Activated CD8-positive, alpha-beta memory T cell treated with anti-CD3 and anti-CD28 coated beads, Interleukin-2, amount 50 U/mL, for 48 hours (primary cell): ENCODE results near the gene FUNDC2.

ENCODE experiments used
- DNase-seq: peaks from one replicate; pipeline ENCODE4 v3.0.0-alpha.2; 2020

The FUNDC2 gene

GRCh38 chrX:155070975-155071693, 44.5 kb downstream of the FUNDC2 start, which contains the start of the genes BRCC3, CMC4 and MTCP1:
Gene BRCC3, plus strand, starts transcription at chrX:155071508. Its CDS starts 20 bp downstream, at chrX:155071528.
Gene CMC4, minus strand, starts transcription at chrX:155071136. Its CDS starts 7,113 bp downstream, at chrX:155064023.
Gene MTCP1, minus strand, starts transcription at chrX:155071136. Its CDS starts 5,126 bp downstream, at chrX:155066010.
- DNase-seq: peak; percentile 86

DNA sequence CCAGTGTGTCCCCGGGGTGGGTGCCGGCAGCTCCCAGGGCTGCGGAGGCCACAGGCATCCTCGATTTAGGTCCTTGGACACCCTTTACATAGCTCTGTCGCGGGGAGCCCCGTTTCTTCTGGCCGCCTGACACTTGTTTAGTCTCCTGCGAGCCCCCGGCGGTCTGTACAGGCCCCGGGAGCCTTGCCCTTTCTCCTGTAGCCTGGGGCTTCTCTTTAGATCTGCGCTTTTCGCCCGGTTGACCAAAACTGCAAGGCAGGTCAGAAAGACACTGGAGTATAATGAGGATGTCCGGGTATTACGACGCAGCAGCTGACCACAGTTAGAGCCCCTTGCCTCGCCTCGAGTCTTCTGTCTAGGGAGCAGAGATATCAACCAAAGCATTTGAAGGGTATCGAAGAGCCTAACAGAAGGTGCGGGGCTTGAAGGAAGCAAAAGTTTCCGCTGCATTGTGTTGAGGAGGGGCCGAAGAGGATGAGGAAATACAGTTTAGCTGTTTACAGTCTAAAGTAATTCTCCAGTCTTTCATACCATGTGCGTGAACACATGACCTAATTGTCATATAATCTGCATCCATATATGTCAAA, 45.1 kb downstream of the FUNDC2 start:
- no peak for DNase-seq

GRCh38 chrX:155086202-155086840, 59.7 kb downstream of the FUNDC2 start:
- peak; percentile 70 for DNase-seq

DNA sequence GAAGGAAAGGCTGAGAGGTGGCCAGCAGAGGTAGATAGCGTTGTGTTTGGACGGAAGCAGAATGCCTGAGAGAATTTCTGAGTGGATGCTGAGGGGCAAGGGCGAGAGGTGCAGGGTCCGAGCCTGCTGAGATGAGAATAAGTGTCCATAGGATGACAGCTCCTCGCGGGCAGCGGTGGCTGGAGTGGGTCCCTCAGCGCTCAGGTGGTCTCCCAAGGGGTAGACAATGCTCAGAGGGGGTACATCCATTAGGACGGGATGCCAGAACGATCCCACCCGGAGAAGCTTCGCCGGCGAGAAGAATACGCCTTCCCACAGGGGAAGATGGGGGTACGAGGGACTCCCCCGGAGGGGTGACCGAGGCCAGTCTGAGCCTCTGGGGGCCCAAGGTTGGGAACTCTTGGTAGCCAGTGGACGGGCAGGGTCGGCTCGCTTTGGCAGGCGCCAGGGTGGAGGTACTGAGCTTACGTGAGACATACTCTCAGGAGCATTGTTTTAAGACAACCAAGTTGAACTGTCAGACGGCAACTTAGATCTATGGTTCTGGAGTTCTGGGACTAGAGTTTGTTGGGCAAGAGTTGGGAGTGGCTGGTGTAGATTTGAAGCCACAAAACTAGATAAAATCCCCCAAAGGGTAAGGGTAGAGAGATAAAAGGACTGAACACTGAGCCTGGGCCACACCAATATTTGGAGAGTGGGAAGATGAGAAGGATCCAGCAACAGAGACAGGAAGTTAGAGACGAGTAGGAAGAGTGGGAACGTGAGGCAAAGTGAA, 60.5 kb downstream of the FUNDC2 start:
- DNase-seq: no peak

DNA sequence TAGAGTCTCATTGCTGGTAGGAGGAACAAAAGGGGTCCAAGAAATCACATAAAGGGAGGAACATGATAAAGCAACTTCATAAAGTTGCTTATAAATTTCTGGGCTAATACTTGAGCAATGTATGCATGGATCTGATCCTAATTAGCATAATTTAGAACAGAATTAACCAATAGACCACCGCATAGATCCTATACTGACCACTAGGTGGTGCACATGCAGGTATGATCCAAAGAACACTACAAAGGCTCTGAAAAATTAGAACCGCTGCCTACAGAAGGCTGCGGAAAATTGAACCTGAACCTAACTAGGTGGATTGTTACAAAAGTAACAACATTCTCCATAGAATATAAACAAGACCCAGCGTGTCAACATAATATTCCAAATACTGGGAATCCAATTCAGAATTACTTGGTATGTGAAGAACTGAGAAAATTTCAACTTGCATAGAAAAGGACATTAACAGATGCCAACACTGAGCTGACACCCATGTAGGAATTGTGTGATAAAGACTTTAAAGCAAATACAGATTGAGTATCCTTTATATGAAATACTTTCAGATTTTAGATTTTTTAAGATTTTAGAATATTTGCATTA, 67.9 kb downstream of the FUNDC2 start:
- no peak for DNase-seq

DNA sequence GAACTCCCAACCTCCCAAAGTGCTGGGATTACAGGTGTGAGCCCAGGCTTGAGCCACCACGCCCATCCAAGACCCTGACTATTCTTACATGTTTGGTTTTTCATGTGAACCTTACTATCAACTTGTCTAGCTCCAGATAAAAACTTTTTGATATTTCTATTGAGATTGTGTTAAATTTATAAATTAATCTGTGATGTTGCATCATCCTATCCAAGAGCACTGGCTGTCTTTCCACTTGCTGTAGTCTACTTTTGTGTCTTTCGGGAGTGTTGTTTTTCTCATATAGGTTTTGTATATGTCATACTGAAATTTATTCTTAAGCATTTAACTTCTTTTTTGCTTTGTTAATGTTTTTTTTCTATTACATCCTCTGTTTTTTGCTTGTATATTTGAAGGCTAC, 79.3 kb downstream of the FUNDC2 start:
- no peak for DNase-seq

- no peak for DNase-seq
Observed at GRCh38 chrX:155108427-155108826, 81.8 kb downstream of the FUNDC2 start.
